HG03439 (cell line): ENCODE data around the gene PHACTR1.
"Not testable (repeated sequence)": the region's sequence is repeated elsewhere in the genome, so short reads cannot be mapped to it uniquely, and the experiment has no call there.

Source experiments
- ATAC-seq: cut with Tn5 transposase; IDR thresholded peaks from one replicate; pipeline ENCODE4 v1.9.1; 2021; ENCODE audit warnings: mild to moderate bottlenecking, moderate library complexity; ENCODE audit not compliant: unreplicated experiment

PHACTR1 gene

GRCh38 chr6:12748815-12749521, 32.4 kb downstream of the PHACTR1 start:
- ATAC-seq, result no peak

DNA sequence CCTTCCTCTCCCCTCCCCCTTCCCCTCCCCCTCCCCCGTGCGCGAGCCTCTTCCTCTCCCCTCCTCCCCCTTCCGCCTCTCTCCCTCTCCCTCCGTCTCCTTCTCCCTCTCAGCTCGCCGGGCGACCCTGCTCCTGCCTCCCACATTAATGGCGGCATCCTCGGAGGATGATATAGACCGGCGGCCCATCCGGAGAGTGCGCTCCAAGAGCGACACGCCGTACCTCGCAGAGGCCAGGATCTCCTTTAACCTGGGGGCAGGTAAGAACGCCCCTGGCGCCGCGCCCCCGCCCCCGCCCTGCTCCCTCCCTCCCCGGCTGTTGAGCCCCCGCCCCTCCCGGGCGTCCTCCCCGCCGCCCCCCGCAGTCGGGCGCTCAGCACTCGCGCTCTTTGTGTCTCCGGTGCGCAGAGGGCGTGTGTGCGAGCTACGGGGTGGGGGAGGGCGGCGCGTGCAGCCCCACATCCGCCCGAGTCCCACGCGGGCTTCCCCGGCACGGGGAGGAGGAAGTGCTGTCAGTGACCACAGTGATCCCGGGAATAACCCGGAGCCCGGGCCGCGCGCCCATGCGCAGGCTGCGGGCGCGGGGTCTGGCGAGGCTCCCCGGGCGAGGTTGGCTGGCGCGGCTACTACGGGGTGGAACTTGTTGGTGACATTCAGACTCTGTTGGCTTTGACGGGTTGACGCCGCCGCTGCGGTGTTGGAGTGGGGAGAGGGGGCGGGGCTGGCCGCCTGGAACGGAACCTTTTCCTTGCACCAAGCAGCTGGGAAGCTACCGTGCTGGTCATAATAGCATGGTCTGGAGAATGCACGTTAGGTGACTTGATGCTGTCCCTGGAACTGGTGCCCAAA, 33.2 kb downstream of the PHACTR1 start:
- no peak for ATAC-seq

- no peak for ATAC-seq
Measured at GRCh38 chr6:12750416-12750815, 33.8 kb downstream of the PHACTR1 start.

DNA sequence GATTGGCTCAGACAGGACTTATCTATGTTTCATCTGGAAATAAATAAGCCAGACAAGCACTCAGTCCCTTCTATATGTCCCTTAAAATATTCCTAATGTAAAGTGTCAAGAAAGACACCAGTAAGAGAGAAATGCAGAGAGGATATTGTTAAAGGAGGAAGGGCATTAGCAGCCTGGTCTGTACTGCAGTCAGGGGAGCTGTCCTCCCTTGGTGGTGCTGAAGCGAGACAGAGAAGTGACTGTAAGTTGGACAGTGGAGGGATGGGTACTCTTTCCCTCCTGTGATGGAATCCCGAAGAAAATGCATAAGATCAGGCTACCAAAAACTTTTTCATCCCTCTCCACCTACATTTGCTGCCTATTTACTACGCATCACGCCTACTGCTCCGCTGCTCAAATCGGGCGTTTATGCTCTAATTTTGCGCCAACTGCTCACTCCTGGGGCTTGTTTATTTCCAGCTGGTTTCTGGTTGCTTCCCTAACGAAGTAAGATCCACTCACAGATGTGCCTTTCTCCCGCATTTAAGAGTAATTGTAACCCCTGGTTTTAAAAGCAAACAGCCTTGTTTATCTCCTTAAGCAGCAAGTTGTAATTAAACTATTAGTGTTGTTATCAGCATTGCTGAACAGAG, 35.2 kb downstream of the PHACTR1 start:
- no peak for ATAC-seq

DNA sequence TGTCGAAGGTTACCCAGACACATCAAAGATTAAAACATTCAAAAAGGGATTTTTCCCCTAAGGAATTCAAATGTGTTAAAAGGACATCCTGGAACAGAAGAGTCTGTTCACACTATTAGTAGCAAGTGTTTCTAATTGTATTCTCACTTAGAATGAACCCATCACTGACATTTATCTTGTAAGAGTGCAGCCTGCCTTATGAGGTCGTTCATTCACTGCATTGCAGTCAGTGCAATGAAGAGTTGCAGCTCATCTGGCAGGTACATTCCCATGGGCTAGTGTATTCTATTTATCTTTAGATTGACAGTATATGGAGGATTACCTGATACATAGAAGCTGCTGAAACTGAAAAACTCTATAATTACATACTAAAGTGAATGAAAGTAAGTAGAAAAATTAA, 36.5 kb downstream of the PHACTR1 start:
- no peak for ATAC-seq

- no peak for ATAC-seq
Measured at GRCh38 chr6:12760226-12760625, 43.7 kb downstream of the PHACTR1 start.

DNA sequence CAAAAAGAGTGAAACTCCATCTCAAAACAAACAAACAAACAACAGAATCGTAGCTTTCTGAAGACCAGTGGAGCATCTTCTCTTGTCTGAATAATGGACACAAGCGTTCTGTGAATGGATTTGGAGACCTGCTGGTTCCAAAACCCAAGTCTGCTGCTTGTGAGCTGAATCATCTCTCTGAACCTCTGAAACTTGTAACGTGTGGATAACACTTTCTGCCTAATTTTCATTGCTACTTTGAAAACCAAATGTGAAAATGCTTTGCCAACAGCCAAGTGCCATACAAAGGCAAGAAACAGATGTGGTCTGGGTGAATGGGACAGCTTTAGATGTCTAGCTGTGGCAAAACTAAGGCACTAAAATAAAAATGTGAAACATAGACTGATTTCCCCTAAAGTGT, 44.3 kb downstream of the PHACTR1 start:
- ATAC-seq, result no peak

GRCh38 chr6:12761376-12762115, 45.0 kb downstream of the PHACTR1 start:
- no peak for ATAC-seq

DNA sequence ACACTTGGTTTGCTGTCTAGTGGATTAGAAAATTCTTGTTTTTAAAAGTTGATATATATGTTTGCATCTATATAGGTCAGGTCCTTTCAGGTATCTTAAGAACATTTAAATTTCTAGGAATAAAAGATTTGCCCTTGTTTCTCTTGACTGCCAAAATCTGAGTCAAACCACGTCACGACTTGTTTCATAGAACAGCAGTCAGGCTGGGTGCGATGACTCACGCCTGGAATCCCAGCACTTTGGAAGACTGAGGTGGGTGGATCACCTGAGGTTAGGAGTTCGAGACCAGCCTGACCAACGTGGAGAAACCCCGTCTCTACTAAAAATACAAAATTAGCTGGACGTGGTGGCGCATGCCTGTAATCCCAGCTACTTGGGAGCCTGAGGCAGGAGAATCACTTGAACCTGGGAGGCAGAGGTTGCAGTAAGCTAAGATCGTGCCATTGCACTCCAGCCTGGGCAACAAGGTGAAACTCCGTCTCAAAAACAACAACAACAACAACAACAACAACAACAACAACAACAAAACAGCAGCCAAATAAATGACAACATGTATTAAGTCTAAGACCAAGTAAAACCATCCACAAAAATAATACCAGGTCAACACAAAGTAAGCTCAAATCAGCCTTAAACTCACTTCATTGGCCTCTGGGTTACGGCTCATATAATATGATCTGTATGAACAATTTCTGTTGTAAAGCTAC, 46.3 kb downstream of the PHACTR1 start:
- not testable (repeated sequence) for ATAC-seq

GRCh38 chr6:12766365-12766764, 49.8 kb downstream of the PHACTR1 start:
- ATAC-seq, result no peak

- no peak for ATAC-seq
Measured at GRCh38 chr6:12767016-12767415, 50.4 kb downstream of the PHACTR1 start.

- ATAC-seq, result no peak
Measured at GRCh38 chr6:12769556-12770256, 53.1 kb downstream of the PHACTR1 start.

DNA sequence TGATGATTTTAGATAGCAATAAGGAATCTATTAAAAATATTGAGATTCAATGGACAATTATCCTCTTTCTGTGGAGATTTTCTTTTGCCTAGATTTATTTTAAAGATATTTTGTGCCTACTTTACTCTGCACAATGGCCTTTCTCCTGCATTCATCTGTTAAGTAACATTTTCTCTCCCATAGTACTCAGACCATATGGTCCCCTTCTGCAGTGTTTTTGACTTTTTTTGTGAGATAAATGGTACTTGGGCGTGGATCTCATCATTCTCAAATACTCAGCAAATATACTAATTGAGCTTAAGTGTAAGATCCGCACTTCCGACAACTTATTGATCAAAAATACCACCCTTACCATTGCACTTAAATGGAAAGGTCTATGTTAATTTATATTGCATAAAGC, 55.8 kb downstream of the PHACTR1 start:
- no peak for ATAC-seq

- no peak for ATAC-seq
Measured at GRCh38 chr6:12776291-12776690, 59.7 kb downstream of the PHACTR1 start.

- no peak for ATAC-seq
Measured at GRCh38 chr6:12779772-12780171, 63.2 kb downstream of the PHACTR1 start.

GRCh38 chr6:12782136-12782535, 65.6 kb downstream of the PHACTR1 start:
- no peak for ATAC-seq

DNA sequence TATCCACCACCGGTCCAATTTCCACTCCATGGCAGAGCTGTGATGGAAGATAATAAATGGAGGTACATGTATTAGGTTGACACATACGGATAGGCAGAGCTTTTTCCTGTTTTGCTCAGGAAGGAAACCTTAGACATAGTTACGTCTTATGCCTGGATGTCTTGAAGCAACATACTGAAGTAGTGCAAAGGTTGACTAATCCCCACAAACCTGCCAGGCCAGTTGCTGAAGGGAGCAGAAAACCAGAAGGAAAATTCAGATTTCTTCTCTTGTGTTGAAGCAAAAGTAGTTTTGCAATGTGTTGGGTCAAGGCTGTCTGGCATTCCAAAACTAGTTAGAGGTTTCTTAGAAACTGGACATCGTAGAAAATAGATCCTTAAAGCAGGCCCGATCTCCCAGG, 68.7 kb downstream of the PHACTR1 start:
- ATAC-seq, result no peak

- ATAC-seq, result no peak
Measured at GRCh38 chr6:12785921-12786320, 69.4 kb downstream of the PHACTR1 start.

DNA sequence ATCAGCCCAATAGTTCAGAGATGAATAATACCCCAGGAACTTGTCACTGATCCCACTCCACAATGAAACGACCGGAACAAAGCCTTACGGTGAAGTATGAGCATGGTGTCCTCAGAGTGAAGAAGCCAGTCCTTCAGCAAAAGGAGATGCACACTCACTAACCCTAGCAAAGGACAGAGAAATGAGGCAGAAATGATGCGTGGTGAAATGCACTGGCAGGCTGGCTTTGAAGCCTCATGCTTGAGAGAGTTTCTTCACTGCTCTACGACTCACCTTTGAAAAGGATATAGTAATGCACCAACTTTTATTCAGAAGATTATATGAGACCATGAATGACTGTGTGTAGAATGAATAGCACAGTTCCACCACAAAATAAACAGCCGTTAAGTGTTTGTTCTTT, 74.8 kb downstream of the PHACTR1 start:
- ATAC-seq, result no peak

- no peak for ATAC-seq
Measured at GRCh38 chr6:12798326-12798725, 81.8 kb downstream of the PHACTR1 start.
